MM.1S (cell line): Measurements from ENCODE around the gene YWHAQ.

ENCODE experiments used
- DNase-seq: peaks from one replicate; pipeline ENCODE4 v3.0.0-alpha.2; 2015
- H2AFZ ChIP-seq: fragments of 300-600 bp; sonication (generic); 2 replicates; pipeline ENCODE4 v1.6.0; 2016; ENCODE audit warnings: antibody characterized with exemption, low read length
- H3F3A ChIP-seq: fragments of 300-600 bp; sonication (generic); 2 replicates; pipeline ENCODE4 v1.6.1; 2016; ENCODE audit warnings: mild to moderate bottlenecking, antibody characterized with exemption, low read length, moderate library complexity, mixed read lengths; ENCODE audit not compliant: insufficient read depth
- H3K27ac ChIP-seq: fragments of 300-600 bp; sonication (generic); 2 replicates; pipeline ENCODE4 v1.5.1; 2016; ENCODE audit warnings: mild to moderate bottlenecking, low read length
- H3K27me3 ChIP-seq: fragments of 300-600 bp; sonication (generic); replicated peaks from 2 replicates; pipeline ENCODE4 v1.6.0; 2016; ENCODE audit warnings: low read length; ENCODE audit not compliant: insufficient read depth
- H3K36me3 ChIP-seq: fragments of 300-600 bp; sonication (generic); replicated peaks from 2 replicates; pipeline ENCODE4 v1.6.1; 2016; ENCODE audit warnings: mild to moderate bottlenecking, low read length, mixed read lengths; ENCODE audit not compliant: insufficient read depth
- H3K4me1 ChIP-seq: fragments of 300-600 bp; sonication (generic); 2 replicates; pipeline ENCODE4 v1.6.1; 2016; ENCODE audit warnings: low read length, mixed read lengths
- H3K4me2 ChIP-seq: fragments of 300-600 bp; sonication (generic); 2 replicates; pipeline ENCODE4 v1.6.0; 2016; ENCODE audit warnings: low read depth, low read length
- H3K4me3 ChIP-seq: fragments of 300-600 bp; sonication (generic); 2 replicates; pipeline ENCODE4 v1.5.1; 2016; ENCODE audit warnings: low read length, mixed read lengths
- H3K79me2 ChIP-seq: fragments of 300-600 bp; sonication (generic); 2 replicates; pipeline ENCODE4 v1.6.1; 2016; ENCODE audit warnings: mixed run types, low read length, mixed read lengths
- H3K9ac ChIP-seq: fragments of 300-600 bp; sonication (generic); 2 replicates; pipeline ENCODE4 v1.6.1; 2016; ENCODE audit warnings: low read length, mixed read lengths
- H3K9me2 ChIP-seq: fragments of 300-600 bp; sonication (generic); replicated peaks from 2 replicates; pipeline ENCODE4 v1.6.1; 2016; ENCODE audit warnings: mild to moderate bottlenecking, low read length, mixed read lengths; ENCODE audit not compliant: insufficient read depth
- H3K9me3 ChIP-seq: fragments of 300-600 bp; sonication (generic); replicated peaks from 2 replicates; pipeline ENCODE4 v1.6.1; 2016; ENCODE audit warnings: mild to moderate bottlenecking, low read length, mixed read lengths; ENCODE audit not compliant: insufficient read depth
- H4K20me1 ChIP-seq: fragments of 300-600 bp; sonication (generic); 2 replicates; pipeline ENCODE4 v1.6.1; 2016; ENCODE audit warnings: mild to moderate bottlenecking, low read length, moderate library complexity, mixed read lengths; ENCODE audit not compliant: insufficient read depth
- EZH2 ChIP-seq: fragments of 300-600 bp; sonication (generic); optimal IDR thresholded peaks from 2 replicates; pipeline ENCODE3; 2017; ENCODE audit warnings: low read depth, mild to moderate bottlenecking, antibody characterized with exemption, low read length, mixed read lengths
- EZH2phosphoT487 ChIP-seq: fragments of 300-600 bp; sonication (generic); IDR thresholded peaks from 2 replicates; pipeline ENCODE4 v1.6.1; 2018; ENCODE audit warnings: antibody characterized with exemption, low read length
- TF ChIP-seq, protein P1 (sequence below): fragments of 300-600 bp; sonication (generic); IDR thresholded peaks from 2 replicates; pipeline ENCODE4 v1.5.1; 2016; ENCODE audit warnings: antibody characterized with exemption, low read length, mixed read lengths

The YWHAQ gene

GRCh38 chr2:9592699-9593098 is 38.1 kb downstream of the YWHAQ start:
- peaks cover 13% of the 10 kb centered on the region for H3K4me1 ChIP-seq
- H3K4me2 ChIP-seq = no peak overlapping the region

DNA sequence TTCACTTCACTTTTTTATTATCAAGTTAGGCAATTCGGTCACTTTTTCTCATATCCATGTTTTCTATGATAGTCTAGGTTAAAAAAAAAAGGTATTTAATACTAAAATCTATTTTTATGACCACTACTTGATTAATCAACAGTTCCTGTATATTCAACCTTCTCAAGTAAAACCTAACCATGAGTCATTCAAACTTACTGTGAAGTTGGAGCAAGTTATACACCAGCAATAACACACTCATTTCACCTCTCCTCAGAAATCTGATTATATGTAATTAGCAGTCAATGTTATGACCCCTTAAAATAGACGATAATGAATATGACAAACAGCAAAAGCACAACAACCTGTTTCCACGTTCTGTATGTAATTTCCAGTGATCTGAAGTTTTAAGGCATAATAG is 40.2 kb downstream of the YWHAQ start:
- Histone ChIP-seq H3K9ac (no peak overlapping the region), H3K4me3 (no peak overlapping the region), H3K4me1 (no peaks in the 10 kb centered on the region), H3K79me2 (peaks cover 81% of the 10 kb centered on the region), H3K27ac (no peak overlapping the region), H4K20me1 (0 out of 2 replicates have a peak, but pooled peaks cover 7% of the 10 kb centered on the region), H3K9me2 (no peaks in the 10 kb centered on the region), H3K4me2 (no peak overlapping the region), H2AFZ (no peak overlapping the region), H3K9me3 (no peaks in the 10 kb centered on the region), H3F3A (0 out of 2 replicates have a peak, but pooled peaks cover 3% of the 10 kb centered on the region), H3K27me3 (no peaks in the 10 kb centered on the region), H3K36me3 (no peaks in the 10 kb centered on the region; the same call in 1 of the 2 replicates)
- DNase-seq = no peak
- TF ChIP-seq, protein P1, sequence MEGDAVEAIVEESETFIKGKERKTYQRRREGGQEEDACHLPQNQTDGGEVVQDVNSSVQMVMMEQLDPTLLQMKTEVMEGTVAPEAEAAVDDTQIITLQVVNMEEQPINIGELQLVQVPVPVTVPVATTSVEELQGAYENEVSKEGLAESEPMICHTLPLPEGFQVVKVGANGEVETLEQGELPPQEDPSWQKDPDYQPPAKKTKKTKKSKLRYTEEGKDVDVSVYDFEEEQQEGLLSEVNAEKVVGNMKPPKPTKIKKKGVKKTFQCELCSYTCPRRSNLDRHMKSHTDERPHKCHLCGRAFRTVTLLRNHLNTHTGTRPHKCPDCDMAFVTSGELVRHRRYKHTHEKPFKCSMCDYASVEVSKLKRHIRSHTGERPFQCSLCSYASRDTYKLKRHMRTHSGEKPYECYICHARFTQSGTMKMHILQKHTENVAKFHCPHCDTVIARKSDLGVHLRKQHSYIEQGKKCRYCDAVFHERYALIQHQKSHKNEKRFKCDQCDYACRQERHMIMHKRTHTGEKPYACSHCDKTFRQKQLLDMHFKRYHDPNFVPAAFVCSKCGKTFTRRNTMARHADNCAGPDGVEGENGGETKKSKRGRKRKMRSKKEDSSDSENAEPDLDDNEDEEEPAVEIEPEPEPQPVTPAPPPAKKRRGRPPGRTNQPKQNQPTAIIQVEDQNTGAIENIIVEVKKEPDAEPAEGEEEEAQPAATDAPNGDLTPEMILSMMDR = no peak
- no peak for TF ChIP-seq EZH2phosphoT487
- no peak for TF ChIP-seq EZH2

More at GRCh38 chr2:9592699-9593098, 38.1 kb downstream of the YWHAQ start:
- no peaks in the 10 kb centered on the region for H3K9me3 ChIP-seq
- H4K20me1 ChIP-seq = peaks cover 18% of the 10 kb centered on the region
- TF ChIP-seq EZH2 (no peak), EZH2phosphoT487 (no peak)
- TF ChIP-seq, protein P1 = no peak
- H3F3A ChIP-seq = 0 out of 2 replicates have a peak, but pooled peaks cover 3% of the 10 kb centered on the region
- no peaks in the 10 kb centered on the region for H3K9me2 ChIP-seq
- H3K36me3 ChIP-seq = no peaks in the 10 kb centered on the region; the same call in 1 of the 2 replicates
- no peak overlapping the region for H2AFZ ChIP-seq
- H3K4me3 ChIP-seq = no peak overlapping the region
- H3K27ac ChIP-seq = no peak overlapping the region
- DNase-seq = no peak
- no peak overlapping the region for H3K9ac ChIP-seq
- H3K27me3 ChIP-seq = no peaks in the 10 kb centered on the region
- H3K79me2 ChIP-seq = peaks cover 90% of the 10 kb centered on the region

DNA sequence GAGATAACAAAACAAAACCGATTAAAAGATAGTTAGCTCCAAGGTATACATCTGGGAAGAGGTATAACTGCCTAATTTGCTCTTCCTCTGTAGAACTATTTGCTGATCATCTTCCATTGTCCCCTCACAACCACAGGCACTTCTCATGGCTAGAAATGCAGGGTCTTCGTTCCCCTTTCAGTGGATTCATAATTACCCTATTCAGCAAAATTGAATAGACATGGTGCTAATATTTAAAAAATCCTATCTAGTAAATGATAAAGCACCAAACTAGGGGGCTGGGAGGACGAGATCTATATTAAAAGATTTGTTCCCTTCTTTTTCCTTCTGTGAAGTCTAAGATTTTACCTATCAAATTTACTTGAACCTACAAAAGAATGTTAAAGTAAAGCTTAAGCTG is 44.3 kb downstream of the YWHAQ start:
- H3K9me2 ChIP-seq = no peaks in the 10 kb centered on the region
- no peaks in the 10 kb centered on the region for H3K27me3 ChIP-seq
- no peak overlapping the region for H2AFZ ChIP-seq
- no peaks in the 10 kb centered on the region for H4K20me1 ChIP-seq
- no peaks in the 10 kb centered on the region for H3F3A ChIP-seq
- DNase-seq = no peak
- H3K9me3 ChIP-seq = no peaks in the 10 kb centered on the region
- H3K9ac ChIP-seq = no peak overlapping the region
- no peaks in the 10 kb centered on the region for H3K4me1 ChIP-seq
- H3K27ac ChIP-seq = no peak overlapping the region
- H3K4me3 ChIP-seq = no peak overlapping the region
- TF ChIP-seq, protein P1 = no peak
- no peak for TF ChIP-seq EZH2phosphoT487
- TF ChIP-seq EZH2 = no peak
- H3K79me2 ChIP-seq = peaks cover 43% of the 10 kb centered on the region
- no peaks in the 10 kb centered on the region; the same call in 1 of the 2 replicates for H3K36me3 ChIP-seq
- no peak overlapping the region for H3K4me2 ChIP-seq
